BLaER1 treated with 17β-estradiol and CSF1 and Interleukin-3, amounts not matched to agents 10 nM and 100 nM (cell line): Measurements from ENCODE around the gene SESN3.
"Not testable (repeated sequence)": the region's sequence is repeated elsewhere in the genome, so short reads cannot be mapped to it uniquely, and the experiment has no call there.

Source experiments
- H3K27ac ChIP-seq, 11 experiments: shearing (Covaris generic); formaldehyde crosslinking; 2 replicates each; pipeline ENCODE4 v1.8.1; 2022
- H3K27me3 ChIP-seq, 11 experiments: shearing (Covaris generic); formaldehyde crosslinking; 2 replicates each; pipeline ENCODE4 v1.8.1; 2022
- H3K36me3 ChIP-seq, 11 experiments: shearing (Covaris generic); formaldehyde crosslinking; 2 replicates each; pipeline ENCODE4 v1.8.1; 2022
- H3K4me1 ChIP-seq, 10 experiments: shearing (Covaris generic); formaldehyde crosslinking; 2 replicates each; pipeline ENCODE4 v1.8.1; 2022
- H3K4me2 ChIP-seq, 11 experiments: shearing (Covaris generic); formaldehyde crosslinking; 2 replicates each; pipeline ENCODE4 v1.8.1; 2022
- H3K4me3 ChIP-seq, 10 experiments: shearing (Covaris generic); formaldehyde crosslinking; 2 replicates each; pipeline ENCODE4 v1.8.1; 2022
- H3K9ac ChIP-seq, 11 experiments: shearing (Covaris generic); formaldehyde crosslinking; 2 replicates each; pipeline ENCODE4 v1.8.1; 2022
- H3K9me3 ChIP-seq, 11 experiments: shearing (Covaris generic); formaldehyde crosslinking; replicated peaks in 1 of 11; 2 replicates each; pipeline ENCODE4 v1.8.1; 2022
- H4K20me1 ChIP-seq, 11 experiments: shearing (Covaris generic); formaldehyde crosslinking; 2 replicates each; pipeline ENCODE4 v1.8.1; 2022
- Cebpa-rat ChIP-seq, 11 experiments: shearing (Covaris generic); IDR thresholded peaks; 2 replicates each; pipeline ENCODE4 v1.8.1; 2022

The SESN3 gene

DNA sequence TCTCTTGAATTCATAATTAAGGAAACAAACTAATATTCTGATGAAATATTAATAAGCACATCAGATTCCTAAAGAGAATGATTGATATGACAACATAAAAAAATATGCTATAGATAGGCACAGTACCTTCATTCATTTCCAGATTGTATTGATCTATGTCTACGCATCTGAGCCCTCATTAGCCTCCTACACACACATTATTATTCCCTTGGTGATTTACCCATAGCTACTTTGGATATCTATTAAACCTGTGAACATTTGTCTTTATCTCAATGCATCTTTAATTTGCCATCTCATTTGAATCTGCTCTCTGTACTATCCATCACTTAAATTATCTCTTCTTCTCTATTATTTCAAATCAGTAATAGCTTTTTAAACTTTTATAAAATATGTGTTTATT, 18.4 kb downstream of the SESN3 start:
- peaks cover 9 to 19% (median 13%) of the 10 kb centered on the region in 11 experiments; a peak in 20 of 22 replicates for H3K9me3 ChIP-seq
- TF ChIP-seq Cebpa-rat (IDR thresholded peaks at IDR 0.05) = no peak
- no peaks in the 10 kb centered on the region for H3K27me3 ChIP-seq
- no peak overlapping the region for H3K27ac ChIP-seq
- no peak overlapping the region for H3K4me2 ChIP-seq
- H4K20me1 ChIP-seq = no peaks in the 10 kb centered on the region
- no peak overlapping the region for H3K9ac ChIP-seq
- H3K36me3 ChIP-seq = peaks cover 0 to 7% (median 0%) of the 10 kb centered on the region in 11 experiments; a peak in 5 of 22 replicates
- H3K4me3 ChIP-seq = no peak overlapping the region
- H3K4me1 ChIP-seq = no peaks in the 10 kb centered on the region

- not testable (repeated sequence) for H3K27ac ChIP-seq, H3K4me1 ChIP-seq, H3K4me3 ChIP-seq, H3K4me2 ChIP-seq, H3K36me3 ChIP-seq, H3K27me3 ChIP-seq, H4K20me1 ChIP-seq, H3K9ac ChIP-seq
- peaks cover 9 to 19% (median 13%) of the 10 kb centered on the region in 11 experiments; a peak in 20 of 22 replicates for H3K9me3 ChIP-seq
Measured at GRCh38 chr11:95209535-95209934, 21.5 kb downstream of the SESN3 start.

GRCh38 chr11:95200781-95201457, 30.1 kb downstream of the SESN3 start:
- H3K9ac ChIP-seq = no peak overlapping the region
- no peak overlapping the region for H3K27ac ChIP-seq
- no peak for TF ChIP-seq Cebpa-rat (IDR thresholded peaks at IDR 0.05)
- no peaks in the 10 kb centered on the region for H3K4me1 ChIP-seq
- H3K4me2 ChIP-seq = no peak overlapping the region
- H3K9me3 ChIP-seq = no peaks in the 10 kb centered on the region
- no peak overlapping the region for H3K4me3 ChIP-seq
- H4K20me1 ChIP-seq = no peaks in the 10 kb centered on the region
- H3K36me3 ChIP-seq = no peaks in the 10 kb centered on the region
- H3K27me3 ChIP-seq = no peaks in the 10 kb centered on the region

DNA sequence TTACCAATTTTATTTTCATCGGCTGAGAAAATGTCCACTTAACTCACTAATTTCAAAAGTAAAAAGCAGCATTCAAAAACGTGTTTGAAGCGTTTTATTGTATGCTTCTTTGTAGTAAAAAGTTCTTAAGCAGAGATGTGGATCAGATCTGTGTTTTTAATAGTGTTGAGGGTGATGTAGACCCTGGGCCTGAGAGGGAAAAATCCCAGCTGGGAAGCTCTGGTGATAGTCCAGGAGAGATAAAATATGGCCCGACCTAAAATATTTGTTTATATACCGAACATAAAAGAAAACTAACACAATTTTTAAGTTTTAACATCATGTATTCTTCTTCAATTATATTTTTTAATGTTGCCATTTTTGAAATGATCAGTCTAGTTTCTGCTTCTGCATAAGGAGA, 35.2 kb downstream of the SESN3 start:
- H3K9me3 ChIP-seq = no peaks in the 10 kb centered on the region
- H3K27ac ChIP-seq = no peak overlapping the region
- H3K4me3 ChIP-seq = no peak overlapping the region
- no peak for TF ChIP-seq Cebpa-rat (IDR thresholded peaks at IDR 0.05)
- H3K9ac ChIP-seq = no peak overlapping the region
- no peak overlapping the region for H3K4me2 ChIP-seq
- no peaks in the 10 kb centered on the region for H3K27me3 ChIP-seq
- no peaks in the 10 kb centered on the region for H4K20me1 ChIP-seq
- no peaks in the 10 kb centered on the region for H3K4me1 ChIP-seq
- peaks cover 0 to 9% (median 0%) of the 10 kb centered on the region in 11 experiments; a peak in 6 of 22 replicates for H3K36me3 ChIP-seq

DNA sequence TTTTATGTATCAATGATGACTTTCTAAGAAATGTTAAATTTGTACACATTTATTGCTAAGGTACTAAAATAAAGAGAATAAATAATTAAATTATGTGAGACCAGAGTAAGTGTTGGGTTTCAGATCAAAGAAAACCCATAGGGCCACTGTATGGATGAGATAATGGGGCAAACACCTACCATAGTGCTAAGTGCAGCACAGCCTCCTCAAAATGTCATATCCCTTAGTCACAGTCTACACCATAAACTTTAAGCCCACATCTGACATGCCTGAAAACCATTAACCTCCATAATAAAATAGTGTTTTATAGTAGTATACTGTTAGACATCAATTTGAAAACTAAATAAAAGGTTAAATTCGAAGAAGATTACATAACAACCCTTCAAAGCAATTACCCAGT, 37.5 kb downstream of the SESN3 start:
- no peaks in the 10 kb centered on the region for H3K4me1 ChIP-seq
- H3K4me3 ChIP-seq = no peak overlapping the region
- H3K27me3 ChIP-seq = no peaks in the 10 kb centered on the region
- H3K4me2 ChIP-seq = no peak overlapping the region
- no peak overlapping the region for H3K27ac ChIP-seq
- H3K9me3 ChIP-seq = no peaks in the 10 kb centered on the region
- no peak for TF ChIP-seq Cebpa-rat (IDR thresholded peaks at IDR 0.05)
- H3K36me3 ChIP-seq = peaks cover 0 to 24% (median 7%) of the 10 kb centered on the region in 11 experiments; a peak in 10 of 22 replicates
- no peaks in the 10 kb centered on the region for H4K20me1 ChIP-seq
- H3K9ac ChIP-seq = no peak overlapping the region

DNA sequence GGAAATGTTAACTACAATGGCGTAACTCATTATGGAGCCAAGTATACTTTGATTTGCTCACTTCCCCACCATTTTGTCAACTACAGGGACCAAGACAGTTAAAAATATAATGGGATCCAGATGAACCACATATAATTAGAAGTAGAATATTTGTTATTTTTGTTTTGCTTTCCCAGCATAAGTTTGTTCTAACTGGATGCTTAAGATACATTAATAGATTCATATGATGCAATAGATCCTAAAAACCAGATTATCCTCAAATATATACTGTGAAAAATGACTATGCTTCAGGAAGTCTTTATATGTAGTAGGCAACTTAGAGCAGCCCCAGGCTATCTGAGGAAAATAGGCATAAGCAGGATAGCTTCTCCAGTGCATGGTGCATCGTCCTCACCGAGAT, 38.3 kb downstream of the SESN3 start:
- Histone ChIP-seq H3K4me2 (no peak overlapping the region), H3K27ac (no peak overlapping the region), H3K27me3 (no peaks in the 10 kb centered on the region), H3K9ac (no peak overlapping the region), H3K4me3 (no peak overlapping the region), H3K9me3 (no peaks in the 10 kb centered on the region), H3K36me3 (peaks cover 0 to 24% (median 7%) of the 10 kb centered on the region in 11 experiments; a peak in 10 of 22 replicates), H4K20me1 (no peaks in the 10 kb centered on the region), H3K4me1 (no peaks in the 10 kb centered on the region)
- TF ChIP-seq Cebpa-rat (IDR thresholded peaks at IDR 0.05) = no peak

- Histone ChIP-seq H3K4me2 (no peak overlapping the region), H3K36me3 (peaks cover 0 to 28% (median 13%) of the 10 kb centered on the region in 11 experiments; a peak in 12 of 22 replicates), H3K4me3 (no peak overlapping the region), H3K9me3 (no peaks in the 10 kb centered on the region), H3K27me3 (no peaks in the 10 kb centered on the region), H3K27ac (no peak overlapping the region), H3K9ac (no peak overlapping the region), H3K4me1 (no peaks in the 10 kb centered on the region), H4K20me1 (no peaks in the 10 kb centered on the region)
- no peak for TF ChIP-seq Cebpa-rat (IDR thresholded peaks at IDR 0.05)
Measured at GRCh38 chr11:95187723-95188122, 43.3 kb downstream of the SESN3 start.

DNA sequence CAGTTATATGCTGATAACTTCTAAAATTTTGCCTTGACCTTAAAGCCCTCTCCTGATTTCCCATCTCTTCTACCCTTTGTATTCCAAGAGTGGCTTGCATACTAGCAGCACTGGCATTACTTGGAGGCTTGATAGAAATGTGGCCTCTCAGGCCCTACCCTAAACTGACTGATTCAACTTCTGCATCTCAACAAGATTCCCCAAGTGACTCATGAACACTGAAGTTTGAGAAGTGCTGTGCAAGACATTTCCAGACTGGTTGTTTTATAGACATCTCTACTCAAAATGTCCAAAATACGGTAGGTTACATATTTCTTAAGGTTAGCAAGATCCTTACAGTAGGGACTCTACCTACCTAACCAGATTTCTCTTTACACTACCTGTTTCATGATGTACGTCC, 48.6 kb downstream of the SESN3 start:
- Histone ChIP-seq H3K9ac (no peak overlapping the region), H3K27ac (no peak overlapping the region), H3K4me1 (no peaks in the 10 kb centered on the region), H3K4me2 (no peak overlapping the region), H3K9me3 (no peaks in the 10 kb centered on the region), H3K36me3 (peaks cover 0 to 24% (median 13%) of the 10 kb centered on the region in 11 experiments; a peak in 11 of 22 replicates), H3K27me3 (no peaks in the 10 kb centered on the region), H3K4me3 (no peak overlapping the region), H4K20me1 (no peaks in the 10 kb centered on the region)
- TF ChIP-seq Cebpa-rat (IDR thresholded peaks at IDR 0.05) = no peak

GRCh38 chr11:95175818-95176380, 55.1 kb downstream of the SESN3 start:
- no peak overlapping the region for H3K4me3 ChIP-seq
- no peaks in the 10 kb centered on the region for H3K27me3 ChIP-seq
- TF ChIP-seq Cebpa-rat (IDR thresholded peaks at IDR 0.05) = no peak
- H3K4me1 ChIP-seq = no peaks in the 10 kb centered on the region
- no peak overlapping the region for H3K4me2 ChIP-seq
- no peaks in the 10 kb centered on the region for H4K20me1 ChIP-seq
- no peak overlapping the region for H3K9ac ChIP-seq
- peaks cover 0 to 28% (median 14%) of the 10 kb centered on the region in 11 experiments; a peak in 11 of 22 replicates for H3K36me3 ChIP-seq
- no peaks in the 10 kb centered on the region for H3K9me3 ChIP-seq
- no peak overlapping the region for H3K27ac ChIP-seq

DNA sequence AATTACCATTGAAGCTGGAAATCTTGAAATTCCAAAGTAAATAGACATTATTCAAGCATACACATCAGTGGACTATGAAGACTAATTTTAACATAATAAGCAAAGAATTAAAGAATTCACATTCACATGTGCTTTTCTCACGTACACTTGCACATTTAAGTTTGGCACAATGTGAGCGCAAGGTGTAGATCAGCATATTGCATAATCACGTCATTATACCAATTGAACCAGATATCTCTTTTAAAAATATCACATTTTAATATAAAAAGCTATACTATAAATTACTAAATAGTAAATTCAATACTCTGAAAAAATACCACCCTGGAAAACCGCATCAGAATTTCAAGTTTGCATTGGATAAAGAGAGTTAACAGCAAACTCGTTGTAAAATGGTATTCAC, 60.7 kb downstream of the SESN3 start:
- TF ChIP-seq Cebpa-rat (IDR thresholded peaks at IDR 0.05) = no peak
- H3K36me3 ChIP-seq = peaks cover 0 to 21% (median 5%) of the 10 kb centered on the region in 11 experiments; a peak in 10 of 22 replicates
- H3K27me3 ChIP-seq = no peaks in the 10 kb centered on the region
- H3K4me2 ChIP-seq = no peak overlapping the region
- no peak overlapping the region for H3K4me3 ChIP-seq
- H3K9ac ChIP-seq = no peak overlapping the region
- H3K27ac ChIP-seq = no peak overlapping the region
- H3K4me1 ChIP-seq = no peaks in the 10 kb centered on the region
- no peaks in the 10 kb centered on the region for H3K9me3 ChIP-seq
- H4K20me1 ChIP-seq = no peaks in the 10 kb centered on the region
